SK-N-SH treated with all-trans-retinoic acid at 6 μM for 48 hours (cell line): ENCODE results near the gene CBFA2T2.
A peak's percentile ranks its signal among the peaks of the same experiment; 100 is the strongest.
"Not testable (repeated sequence)": the region's sequence is repeated elsewhere in the genome, so short reads cannot be mapped to it uniquely, and the experiment has no call there.

ENCODE experiments used
- ATAC-seq: fragments of 200-7000 bp; cut with Tn5 transposase; 3 replicates; pipeline ENCODE4 v1.9.1; 2020; ENCODE audit warnings: mild to moderate bottlenecking, moderate library complexity
- ARNTL ChIP-seq: fragments of 450-650 bp; formaldehyde crosslinking; IDR thresholded peaks from 2 replicates; pipeline ENCODE4 v1.5.0; 2020; ENCODE audit warnings: low read depth, mild to moderate bottlenecking, moderate library complexity, borderline replicate concordance
- BACH2 ChIP-seq: fragments of 250-450 bp; sonication (Bioruptor Pico); IDR thresholded peaks from 2 replicates; pipeline ENCODE4 v1.9.0; 2021; ENCODE audit warnings: mild to moderate bottlenecking, borderline replicate concordance
- CREB5 ChIP-seq: fragments of 250-450 bp; sonication (Bioruptor Pico); IDR thresholded peaks from 2 replicates; pipeline ENCODE4 v1.5.1; 2020; ENCODE audit warnings: low read depth, mild to moderate bottlenecking, moderate library complexity
- CSDC2 ChIP-seq: fragments of 250-450 bp; sonication (Bioruptor Pico); IDR thresholded peaks from 2 replicates; pipeline ENCODE4 v1.5.0; 2020; ENCODE audit warnings: mild to moderate bottlenecking, moderate library complexity
- CSRNP3 ChIP-seq: fragments of 250-450 bp; sonication (Bioruptor Pico); IDR thresholded peaks from 2 replicates; pipeline ENCODE4 v1.5.1; 2021; ENCODE audit warnings: mild to moderate bottlenecking, moderate library complexity
- GLIS3 ChIP-seq: fragments of 250-450 bp; sonication (Bioruptor Pico); IDR thresholded peaks from 2 replicates; pipeline ENCODE4 v1.5.0; 2020; ENCODE audit warnings: mild to moderate bottlenecking, moderate library complexity
- ISL1 ChIP-seq: fragments of 250-450 bp; sonication (Bioruptor Pico); IDR thresholded peaks from 2 replicates; pipeline ENCODE4 v2.1.2; 2022; ENCODE audit warnings: mild to moderate bottlenecking, moderate library complexity
- OSR1 ChIP-seq: fragments of 250-450 bp; sonication (Bioruptor Pico); IDR thresholded peaks from 2 replicates; pipeline ENCODE4 v1.8.0; 2022; ENCODE audit warnings: moderate library complexity, mild to moderate bottlenecking, inconsistent platforms
- PATZ1 ChIP-seq: fragments of 250-450 bp; sonication (Bioruptor Pico); IDR thresholded peaks from 2 replicates; pipeline ENCODE4 v1.8.0; 2020; ENCODE audit warnings: mild to moderate bottlenecking, moderate library complexity, borderline replicate concordance
- POU6F1 ChIP-seq: fragments of 250-450 bp; sonication (Bioruptor Pico); IDR thresholded peaks from 2 replicates; pipeline ENCODE4 v1.8.0; 2021; ENCODE audit warnings: low read depth, mild to moderate bottlenecking, moderate library complexity, borderline replicate concordance
- PPARA ChIP-seq: fragments of 250-450 bp; sonication (Bioruptor Pico); IDR thresholded peaks from 2 replicates; pipeline ENCODE4 v1.5.0; 2020; ENCODE audit warnings: mild to moderate bottlenecking, borderline replicate concordance
- RARB ChIP-seq: fragments of 250-450 bp; sonication (Bioruptor Pico); IDR thresholded peaks from 2 replicates; pipeline ENCODE4 v1.8.0; 2021; ENCODE audit warnings: mild to moderate bottlenecking, moderate library complexity
- SNAI2 ChIP-seq: fragments of 250-450 bp; sonication (Bioruptor Pico); IDR thresholded peaks from 2 replicates; pipeline ENCODE4 v1.5.0; 2020; ENCODE audit warnings: mild to moderate bottlenecking, moderate library complexity
- TOX ChIP-seq: fragments of 250-450 bp; sonication (Bioruptor Pico); IDR thresholded peaks from 2 replicates; pipeline ENCODE4 v1.8.0; 2021; ENCODE audit warnings: mild to moderate bottlenecking, moderate library complexity, borderline replicate concordance
- TSHZ2 ChIP-seq: fragments of 250-450 bp; sonication (Bioruptor Pico); IDR thresholded peaks from 2 replicates; pipeline ENCODE4 v1.5.0; 2020; ENCODE audit warnings: mild to moderate bottlenecking, moderate library complexity
- ZC3H10 ChIP-seq: fragments of 250-450 bp; sonication (Bioruptor Pico); IDR thresholded peaks from 2 replicates; pipeline ENCODE4 v1.5.1; 2021; ENCODE audit warnings: mild to moderate bottlenecking, moderate library complexity
- ZFP3 ChIP-seq: fragments of 250-450 bp; sonication (Bioruptor Pico); IDR thresholded peaks from 2 replicates; pipeline ENCODE4 v1.5.0; 2020; ENCODE audit warnings: mild to moderate bottlenecking, moderate library complexity
- ZFP30 ChIP-seq: fragments of 450-650 bp; formaldehyde crosslinking; IDR thresholded peaks from 2 replicates; pipeline ENCODE4 v1.5.0; 2022; ENCODE audit warnings: mild to moderate bottlenecking, moderate library complexity
- ZNF70 ChIP-seq: fragments of 450-650 bp; formaldehyde crosslinking; IDR thresholded peaks from 2 replicates; pipeline ENCODE4 v1.5.0; 2020; ENCODE audit warnings: mild to moderate bottlenecking, moderate library complexity
- ZNF8 ChIP-seq: fragments of 450-650 bp; formaldehyde crosslinking; IDR thresholded peaks from 2 replicates; pipeline ENCODE4 v1.5.0; 2020; ENCODE audit warnings: mild to moderate bottlenecking, moderate library complexity

CBFA2T2 gene

DNA sequence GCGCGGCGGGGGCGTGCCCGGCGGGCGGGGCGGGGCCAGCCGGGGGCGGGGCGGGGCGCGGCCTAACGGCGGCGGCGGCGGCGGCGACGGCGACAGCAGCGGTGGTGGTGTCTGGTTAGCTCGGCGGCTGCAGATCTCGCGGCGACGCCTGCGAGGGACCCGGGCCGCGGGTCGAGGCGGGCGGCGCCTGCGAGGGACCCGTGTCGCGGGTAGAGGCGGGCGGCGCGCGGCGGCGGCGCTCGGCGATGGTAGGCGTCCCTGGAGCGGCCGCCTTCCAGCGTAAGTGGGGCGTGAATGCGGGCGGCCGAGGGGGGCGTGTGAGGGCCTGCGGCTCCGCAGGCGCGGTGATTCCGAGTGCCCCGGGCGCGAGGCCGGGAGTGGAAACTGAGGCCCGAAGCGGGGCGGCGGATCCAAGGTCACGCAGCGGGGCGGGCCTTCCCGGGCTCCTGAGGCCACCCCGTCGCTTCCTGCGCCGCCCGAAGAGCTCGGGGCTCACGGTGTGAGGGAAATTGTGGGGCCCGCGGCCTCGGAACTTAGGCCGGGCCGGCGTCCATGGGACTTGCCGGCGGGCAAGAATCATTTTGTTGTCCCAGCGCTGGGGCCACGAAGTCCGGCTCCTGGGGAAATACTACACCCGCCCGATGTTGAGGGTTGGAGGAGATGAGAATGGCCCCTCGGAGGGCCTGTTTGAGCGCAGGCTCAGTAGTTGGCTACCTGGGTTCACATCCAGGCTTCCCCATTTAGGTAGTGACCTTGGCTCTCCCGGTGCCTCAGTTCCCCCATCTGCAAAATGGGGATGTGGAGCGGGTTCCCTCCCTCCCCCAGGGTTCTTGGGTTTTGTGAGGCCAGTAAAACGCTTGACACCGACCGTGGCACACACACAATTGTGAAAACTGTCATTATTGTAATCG is at the start of gene CBFA2T2:
CBFA2T2 (plus strand) TSS at position 74 of the 911 bp plus-strand sequence; CDS start at position 246, 172 bp downstream.
- peak; percentile 84 for ATAC-seq
- TF ChIP-seq ZNF70 (CRISPR knock-in tag) (peak; percentile 60; the same call in 1 of the 2 replicates), POU6F1 (CRISPR knock-in tag) (no peak), CREB5 (CRISPR knock-in tag) (no peak), RARB (CRISPR knock-in tag) (no peak), ZFP3 (CRISPR knock-in tag) (no peak), OSR1 (no peak)
- TF ChIP-seq, all 23 proteins: peak for 1

DNA sequence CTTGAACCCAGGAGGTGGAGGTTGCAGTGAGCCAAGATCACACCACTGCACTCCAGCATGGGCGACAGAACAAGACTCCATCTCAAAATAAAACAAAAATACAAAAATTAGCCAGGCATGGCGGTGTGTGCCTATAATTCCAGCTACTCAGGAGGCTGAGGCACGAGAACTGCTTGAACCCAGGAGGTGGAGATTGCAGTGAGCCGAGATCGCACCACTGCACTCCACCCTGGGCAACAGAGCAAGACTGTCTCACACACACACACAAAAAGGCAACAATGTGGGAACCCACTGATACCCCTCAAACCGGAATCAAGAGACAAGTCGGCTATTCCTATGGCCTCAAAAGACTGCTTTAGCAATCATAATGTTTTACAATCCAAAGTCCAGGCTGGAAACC is 49.3 kb upstream of the CBFA2T2 start:
- ATAC-seq = not testable (repeated sequence)

DNA sequence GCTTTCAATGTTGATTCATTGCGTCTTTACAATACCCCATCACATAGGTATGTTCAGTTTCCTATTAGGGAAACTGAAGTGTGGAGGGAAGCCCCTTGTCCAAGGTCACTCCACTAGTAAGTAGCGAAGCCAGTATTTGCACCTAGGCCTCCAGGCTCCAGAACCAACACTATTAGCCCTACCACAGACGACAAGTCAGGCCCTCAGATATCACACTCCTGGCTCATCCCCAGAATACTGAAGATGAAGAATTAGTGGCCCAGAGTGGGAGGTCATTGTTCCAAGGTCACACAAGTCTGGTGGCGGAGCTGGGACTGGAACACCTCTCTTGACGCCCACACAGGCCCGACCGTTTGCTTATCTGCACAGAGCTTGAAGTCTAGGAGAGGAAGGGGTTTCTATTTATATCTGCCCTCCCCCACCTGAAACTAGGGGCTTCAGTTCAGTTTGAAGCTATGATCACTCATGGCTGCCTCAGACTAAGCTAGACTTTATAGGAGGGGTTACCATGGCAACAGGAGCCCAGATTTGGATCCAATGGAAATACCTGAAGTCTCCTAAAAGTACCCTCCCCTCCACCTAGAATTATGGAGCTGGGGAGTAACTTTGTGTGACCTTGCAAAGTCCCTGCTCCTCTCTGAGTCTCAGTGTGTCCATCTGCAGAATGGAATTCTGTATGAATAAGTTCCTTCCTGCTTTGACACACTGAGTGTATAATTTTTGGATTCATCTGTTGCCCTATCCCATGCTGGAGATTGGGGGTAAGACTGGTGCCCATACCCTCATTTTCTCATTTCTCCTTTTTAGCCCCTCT is 48.5 kb upstream of the CBFA2T2 start:
- TF ChIP-seq ZNF70 (CRISPR knock-in tag) = no peak
- no peak for TF ChIP-seq RARB (CRISPR knock-in tag)
- no peak for TF ChIP-seq ZFP3 (CRISPR knock-in tag)
- TF ChIP-seq TOX (CRISPR knock-in tag) = no peak
- TF ChIP-seq SNAI2 (CRISPR knock-in tag) = no peak
- no peak for TF ChIP-seq ZFP30
- no peak for TF ChIP-seq ARNTL (CRISPR knock-in tag)
- no peak for TF ChIP-seq ISL1
- no peak for TF ChIP-seq GLIS3 (CRISPR knock-in tag)
- TF ChIP-seq CSDC2 (CRISPR knock-in tag) = no peak
- TF ChIP-seq ZNF8 (CRISPR knock-in tag) = no peak
- TF ChIP-seq PPARA (CRISPR knock-in tag) = no peak
- ATAC-seq = no peak

GRCh38 chr20:33442136-33443005 is 47.5 kb upstream of the CBFA2T2 start:
- no peak for TF ChIP-seq TSHZ2
- no peak for TF ChIP-seq BACH2 (CRISPR knock-in tag)
- TF ChIP-seq ARNTL (CRISPR knock-in tag) = no peak
- no peak for TF ChIP-seq SNAI2 (CRISPR knock-in tag)
- TF ChIP-seq OSR1 = no peak
- TF ChIP-seq ISL1 = no peak
- no peak for TF ChIP-seq CSRNP3 (CRISPR knock-in tag)
- TF ChIP-seq PATZ1 = no peak
- TF ChIP-seq ZC3H10 (CRISPR knock-in tag) = no peak
- no peak for TF ChIP-seq RARB (CRISPR knock-in tag)
- no peak for ATAC-seq
